Keratinocyte (primary cell): ENCODE measurements around the gene DFFB. TPM values are rescaled to one million over a fixed set of nuclear protein-coding genes. Genes with fewer than 3 reads are reported as not detected.

Experiments used
- DNase-seq: peaks from one replicate; pipeline ENCODE4 v3.0.0-alpha.2; 2011; ENCODE audit warnings: low read depth, missing footprints, low spot score
- FAIRE-seq: peaks from 2 replicates; lab custom pipeline; 2011; peaks lifted over from hg19 to GRCh38; lab: Jason Lieb, UNC
- H2AFZ ChIP-seq: 2 replicates; pipeline ENCODE4 v1.6.0; 2012; ENCODE audit warnings: low read length, control low read depth, inconsistent platforms; ENCODE audit not compliant: control insufficient read depth
- H3K27ac ChIP-seq: 2 replicates; pipeline ENCODE4 v1.5.1; 2011; ENCODE audit warnings: low read length; ENCODE audit not compliant: control insufficient read depth, insufficient read depth
- H3K27me3 ChIP-seq: 3 replicates; pipeline ENCODE4 v1.6.0; 2011; ENCODE audit warnings: low read length; ENCODE audit not compliant: control insufficient read depth, insufficient read depth; ENCODE audit errors: extremely low read depth
- H3K36me3 ChIP-seq, 2 experiments: 2 replicates in 1 of 2; 3 replicates in 1 of 2; pipeline ENCODE4 v1.5.1; 2011; ENCODE audit warnings: low read length in 2 of 2, mild to moderate bottlenecking in 1 of 2; ENCODE audit not compliant: control insufficient read depth in 2 of 2, insufficient read depth in 2 of 2; ENCODE audit errors: extremely low read depth in 1 of 2
- H3K4me1 ChIP-seq: 3 replicates; pipeline ENCODE4 v1.5.1; 2011; ENCODE audit warnings: low read length; ENCODE audit not compliant: control insufficient read depth, insufficient read depth; ENCODE audit errors: extremely low read depth
- H3K4me2 ChIP-seq: 3 replicates; pipeline ENCODE4 v1.6.0; 2011; ENCODE audit warnings: low read depth, low read length; ENCODE audit not compliant: control insufficient read depth, insufficient read depth; ENCODE audit errors: extremely low read depth
- H3K4me3 ChIP-seq, 3 experiments: fragments of 200-600 bp in 1 of 3; sonication (generic) in 1 of 3; 2 replicates in 2 of 3; 3 replicates in 1 of 3; pipeline ENCODE4 v1.5.1; 2011 to 2016; ENCODE audit warnings: low read length in 3 of 3, mild to moderate bottlenecking in 3 of 3, control low read depth in 2 of 3, inconsistent platforms in 1 of 3, low read depth in 1 of 3, mixed read lengths in 1 of 3, mixed run types in 1 of 3, moderate library complexity in 1 of 3; ENCODE audit not compliant: control insufficient read depth in 2 of 3, insufficient read depth in 2 of 3; ENCODE audit errors: extremely low read depth in 1 of 3
- H3K79me2 ChIP-seq: 2 replicates; pipeline ENCODE4 v1.6.0; 2012; ENCODE audit warnings: low read length; ENCODE audit not compliant: control insufficient read depth, insufficient read depth
- H3K9ac ChIP-seq: 3 replicates; pipeline ENCODE4 v1.6.0; 2011; ENCODE audit warnings: low read length; ENCODE audit not compliant: control insufficient read depth, insufficient read depth; ENCODE audit errors: extremely low read depth
- H3K9me1 ChIP-seq: 3 replicates; pipeline ENCODE4 v1.6.0; 2011; ENCODE audit warnings: low read length; ENCODE audit not compliant: control insufficient read depth, insufficient read depth; ENCODE audit errors: extremely low read depth
- H3K9me3 ChIP-seq: 2 replicates; pipeline ENCODE4 v1.5.1; 2012; ENCODE audit warnings: low read depth, low read length; ENCODE audit not compliant: control insufficient read depth
- H4K20me1 ChIP-seq: 3 replicates; pipeline ENCODE4 v1.6.0; 2011; ENCODE audit warnings: low read length; ENCODE audit not compliant: control insufficient read depth, insufficient read depth; ENCODE audit errors: extremely low read depth
- EZH2 ChIP-seq: IDR thresholded peaks from one replicate; pipeline ENCODE4 v1.6.1; 2012; ENCODE audit warnings: inconsistent platforms, mild to moderate bottlenecking, low read length, moderate library complexity
- dilution Hi-C: fragments of 300-500 bp; cut with MboI; formaldehyde crosslinking; loops from one replicate; pipeline ENCODE4 v1.7.0; 2020; ENCODE audit warnings: low sequenced_read_pairs; ENCODE audit not compliant: extremely low pct_ligation_motif_present
- polyA plus RNA-seq, 5 experiments: library from polyadenylated mRNA; depleted of rRNA in 3 of 5; stranded (reverse) in 3 of 5; stranded (forward) in 1 of 5; unstranded in 1 of 5; fragments of >200 nt; gene quantifications; 1 replicate in 1 of 5; 2 replicates in 3 of 5; 3 replicates in 1 of 5; pipeline versions ENCODE4 v1.2.1 to v1.2.3, GENCODE V29; 2011 to 2012; ENCODE audit warnings: missing spikeins in 2 of 5, low read depth in 1 of 5, low replicate concordance in 1 of 5
- TF ChIP-seq, protein P1 (sequence below), 3 experiments: IDR thresholded peaks in 1 of 3; conservative IDR thresholded peaks in 1 of 3; optimal IDR thresholded peaks in 1 of 3; 2 replicates in 2 of 3; 3 replicates in 1 of 3; pipeline versions ENCODE3 to v1.5.1; 2011; ENCODE audit warnings: low read length in 3 of 3, mild to moderate bottlenecking in 3 of 3, moderate library complexity in 2 of 3, control low read depth in 1 of 3, inconsistent platforms in 1 of 3; ENCODE audit not compliant: insufficient read depth in 2 of 3; ENCODE audit errors: extremely low read depth in 1 of 3

DFFB gene
- polyA plus RNA-seq, 1 donor (not counting 4 experiments of a cell fraction or from before 2014, with no cell fraction given), result 5.2 TPM

DNA sequence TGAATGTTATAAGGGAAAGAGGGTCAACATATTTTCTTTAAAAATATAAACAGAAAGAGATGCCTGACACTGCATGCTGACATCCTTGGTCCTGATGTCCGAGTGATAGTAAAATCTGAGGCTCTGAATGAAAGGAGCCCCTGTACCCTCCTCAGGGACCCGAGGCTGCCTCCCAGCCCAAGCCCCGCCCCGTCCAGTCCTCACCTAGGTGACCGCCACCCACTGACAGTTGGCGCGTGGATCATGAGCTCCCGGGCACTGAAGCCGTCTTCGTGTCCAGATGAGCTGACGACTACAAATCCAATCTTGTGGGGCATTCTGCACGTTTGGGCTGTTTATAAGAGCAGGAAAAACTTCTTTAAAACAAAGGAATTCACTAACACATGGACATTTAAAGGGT is 5.2 kb upstream of the DFFB start:
- no peaks in the 10 kb centered on the region for H3K9me3 ChIP-seq
- no peak overlapping the region for H3K4me3 ChIP-seq
- H3K4me2 ChIP-seq, result no peak overlapping the region
- H3K4me1 ChIP-seq, result peaks cover 9% of the 10 kb centered on the region
- dilution Hi-C loops, result no loop called here
- no peak overlapping the region for H3K9ac ChIP-seq
- H3K27ac ChIP-seq, result no peak overlapping the region
- TF ChIP-seq, protein P1, sequence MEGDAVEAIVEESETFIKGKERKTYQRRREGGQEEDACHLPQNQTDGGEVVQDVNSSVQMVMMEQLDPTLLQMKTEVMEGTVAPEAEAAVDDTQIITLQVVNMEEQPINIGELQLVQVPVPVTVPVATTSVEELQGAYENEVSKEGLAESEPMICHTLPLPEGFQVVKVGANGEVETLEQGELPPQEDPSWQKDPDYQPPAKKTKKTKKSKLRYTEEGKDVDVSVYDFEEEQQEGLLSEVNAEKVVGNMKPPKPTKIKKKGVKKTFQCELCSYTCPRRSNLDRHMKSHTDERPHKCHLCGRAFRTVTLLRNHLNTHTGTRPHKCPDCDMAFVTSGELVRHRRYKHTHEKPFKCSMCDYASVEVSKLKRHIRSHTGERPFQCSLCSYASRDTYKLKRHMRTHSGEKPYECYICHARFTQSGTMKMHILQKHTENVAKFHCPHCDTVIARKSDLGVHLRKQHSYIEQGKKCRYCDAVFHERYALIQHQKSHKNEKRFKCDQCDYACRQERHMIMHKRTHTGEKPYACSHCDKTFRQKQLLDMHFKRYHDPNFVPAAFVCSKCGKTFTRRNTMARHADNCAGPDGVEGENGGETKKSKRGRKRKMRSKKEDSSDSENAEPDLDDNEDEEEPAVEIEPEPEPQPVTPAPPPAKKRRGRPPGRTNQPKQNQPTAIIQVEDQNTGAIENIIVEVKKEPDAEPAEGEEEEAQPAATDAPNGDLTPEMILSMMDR (optimal IDR thresholded peaks at IDR 0.05 in 1 of 3, IDR thresholded peaks at IDR 0.05 in 1 of 3, conservative IDR thresholded peaks at IDR 0.05 in 1 of 3; ENCODE audit: extremely low read depth in 1 of 3, insufficient read depth in 2 of 3, low read length in 3 of 3), result no peak
- TF ChIP-seq EZH2, result no peak
- H3K79me2 ChIP-seq, result peaks cover 36% of the 10 kb centered on the region
- H2AFZ ChIP-seq, result no peak overlapping the region
- peaks cover 4% of the 10 kb centered on the region for H3K9me1 ChIP-seq
- H3K27me3 ChIP-seq, result no peaks in the 10 kb centered on the region
- no peaks in the 10 kb centered on the region for H4K20me1 ChIP-seq
- DNase-seq (no peak), FAIRE-seq (no peak)
- H3K36me3 ChIP-seq, result peaks cover 9 to 15% of the 10 kb centered on the region in 2 experiments

- Histone ChIP-seq H3K4me1 (peaks cover 10% of the 10 kb centered on the region), H3K4me2 (no peak overlapping the region), H3K27me3 (no peaks in the 10 kb centered on the region), H2AFZ (no peak overlapping the region), H3K9me3 (no peaks in the 10 kb centered on the region), H3K9me1 (peaks cover 4% of the 10 kb centered on the region), H3K36me3 (peaks cover 9 to 11% of the 10 kb centered on the region in 2 experiments), H3K9ac (no peak overlapping the region), H3K27ac (no peak overlapping the region), H3K79me2 (peaks cover 36% of the 10 kb centered on the region), H4K20me1 (no peaks in the 10 kb centered on the region), H3K4me3 (no peak overlapping the region)
- DNase-seq (no peak), FAIRE-seq (no peak)
- dilution Hi-C loops, result no loop called here
- no peak for TF ChIP-seq EZH2
- TF ChIP-seq, protein P1 (optimal IDR thresholded peaks at IDR 0.05 in 1 of 3, IDR thresholded peaks at IDR 0.05 in 1 of 3, conservative IDR thresholded peaks at IDR 0.05 in 1 of 3; ENCODE audit: extremely low read depth in 1 of 3, insufficient read depth in 2 of 3, low read length in 3 of 3), result no peak
Measured at GRCh38 chr1:3852711-3853485, 4.4 kb upstream of the DFFB start.
